HG02943 (cell line): ENCODE measurements around the gene CABP4.
"Not testable (repeated sequence)": the region's sequence is repeated elsewhere in the genome, so short reads cannot be mapped to it uniquely, and the experiment has no call there.

ENCODE experiments used
- ATAC-seq: cut with Tn5 transposase; IDR thresholded peaks from one replicate; pipeline ENCODE4 v1.9.1; 2021; ENCODE audit warnings: mild to moderate bottlenecking, low read depth, moderate library complexity; ENCODE audit not compliant: unreplicated experiment

CABP4 gene

DNA sequence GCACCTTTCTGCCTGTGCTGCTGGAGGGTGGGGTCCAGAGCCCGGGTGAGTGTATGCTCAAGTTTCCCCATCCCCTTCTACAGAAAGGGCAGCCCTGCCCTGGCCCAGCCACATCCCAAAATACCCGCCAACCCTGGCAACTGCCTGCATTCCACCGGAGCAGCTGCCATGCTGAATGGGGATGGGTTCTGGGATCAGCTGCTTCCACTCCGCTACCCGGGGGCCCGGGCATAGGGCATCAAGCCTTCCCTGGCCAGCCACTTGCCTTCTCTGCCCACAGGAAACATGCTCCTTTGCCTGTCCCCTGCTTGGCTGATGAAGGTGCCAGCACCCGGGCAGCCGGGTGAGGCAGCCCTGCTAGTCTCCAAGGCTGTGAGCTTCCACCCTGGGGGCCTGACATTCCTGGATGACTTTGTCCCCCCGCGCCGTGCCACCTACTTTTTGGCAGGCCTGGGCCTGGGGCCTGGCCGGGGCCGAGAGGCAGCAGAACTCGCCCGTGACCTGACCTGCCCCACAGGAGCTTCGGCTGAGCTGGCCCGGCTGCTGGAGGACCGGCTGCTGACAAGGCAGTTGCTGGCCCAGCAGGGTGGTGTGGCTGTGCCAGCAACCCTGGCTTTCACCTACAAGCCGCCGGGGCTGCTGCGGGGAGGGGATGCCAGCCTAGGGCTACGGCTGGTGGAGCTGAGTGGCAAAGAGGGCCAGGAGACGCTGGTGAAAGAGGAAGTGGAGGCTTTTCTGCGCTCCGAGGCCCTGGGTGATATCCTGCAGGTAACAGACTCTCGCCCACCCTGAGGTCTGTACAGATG lies 36.5 kb upstream of the CABP4 start:
- no peak for ATAC-seq

DNA sequence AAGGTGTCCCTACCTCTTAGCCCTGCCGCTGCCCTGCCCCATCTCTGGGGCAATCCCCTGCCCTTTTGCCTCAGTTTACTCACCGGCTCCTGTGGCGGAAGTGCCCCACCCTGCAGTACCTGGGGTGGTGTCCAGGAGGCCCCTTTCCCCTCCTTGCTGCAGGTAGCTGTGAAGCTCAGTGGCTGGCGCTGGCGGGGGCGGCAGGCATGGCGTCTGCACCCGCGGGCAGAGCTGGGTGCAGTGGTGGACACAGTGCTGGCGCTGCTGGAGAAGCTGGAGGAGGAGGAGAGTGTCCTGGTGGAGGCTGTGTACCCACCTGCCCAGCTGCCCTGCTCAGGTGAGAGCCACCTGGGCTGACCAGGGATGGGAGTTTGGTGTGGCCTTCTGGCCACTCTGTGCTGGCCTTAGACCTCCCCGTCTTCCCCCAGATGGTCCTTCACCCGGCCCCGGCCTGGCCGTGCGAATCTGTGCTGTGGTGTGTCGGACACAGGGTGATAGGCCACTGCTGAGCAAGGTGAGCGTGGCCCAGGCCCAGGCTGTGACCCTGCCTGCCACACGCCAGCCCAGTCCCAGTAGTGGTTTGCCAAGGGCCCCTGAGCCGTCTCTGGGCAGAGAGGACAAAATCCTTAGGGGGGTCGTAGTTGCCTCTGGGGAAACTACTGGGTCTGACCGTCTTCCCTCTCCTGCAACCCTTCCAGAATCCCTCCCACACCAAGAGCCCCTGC lies 35.7 kb upstream of the CABP4 start:
- ATAC-seq: no peak

DNA sequence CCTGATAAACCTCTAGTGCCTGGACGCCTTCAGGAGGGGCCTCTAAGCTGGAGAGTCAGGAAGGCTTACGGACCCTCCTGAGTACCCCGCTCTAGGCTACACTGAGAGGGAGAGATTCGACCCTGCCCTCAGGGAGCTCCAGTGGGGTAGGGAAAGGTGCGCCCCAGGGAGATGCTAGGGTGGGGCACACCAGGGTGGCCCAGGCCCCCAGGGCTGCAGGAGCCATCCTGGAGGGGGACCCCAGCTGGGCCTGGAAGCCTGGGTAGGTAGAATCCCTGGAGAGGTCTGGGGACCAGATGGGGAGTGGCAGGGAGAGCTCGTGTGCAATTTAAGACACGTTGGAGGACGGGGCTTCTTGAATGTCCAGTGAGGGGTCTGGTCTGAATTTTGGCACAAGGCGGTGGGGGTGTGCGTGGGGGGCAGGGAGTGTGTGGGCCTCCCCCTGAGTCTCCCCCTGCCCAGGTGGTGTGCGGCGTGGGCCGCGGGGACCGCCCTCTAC lies 35.0 kb upstream of the CABP4 start:
- no peak for ATAC-seq

DNA sequence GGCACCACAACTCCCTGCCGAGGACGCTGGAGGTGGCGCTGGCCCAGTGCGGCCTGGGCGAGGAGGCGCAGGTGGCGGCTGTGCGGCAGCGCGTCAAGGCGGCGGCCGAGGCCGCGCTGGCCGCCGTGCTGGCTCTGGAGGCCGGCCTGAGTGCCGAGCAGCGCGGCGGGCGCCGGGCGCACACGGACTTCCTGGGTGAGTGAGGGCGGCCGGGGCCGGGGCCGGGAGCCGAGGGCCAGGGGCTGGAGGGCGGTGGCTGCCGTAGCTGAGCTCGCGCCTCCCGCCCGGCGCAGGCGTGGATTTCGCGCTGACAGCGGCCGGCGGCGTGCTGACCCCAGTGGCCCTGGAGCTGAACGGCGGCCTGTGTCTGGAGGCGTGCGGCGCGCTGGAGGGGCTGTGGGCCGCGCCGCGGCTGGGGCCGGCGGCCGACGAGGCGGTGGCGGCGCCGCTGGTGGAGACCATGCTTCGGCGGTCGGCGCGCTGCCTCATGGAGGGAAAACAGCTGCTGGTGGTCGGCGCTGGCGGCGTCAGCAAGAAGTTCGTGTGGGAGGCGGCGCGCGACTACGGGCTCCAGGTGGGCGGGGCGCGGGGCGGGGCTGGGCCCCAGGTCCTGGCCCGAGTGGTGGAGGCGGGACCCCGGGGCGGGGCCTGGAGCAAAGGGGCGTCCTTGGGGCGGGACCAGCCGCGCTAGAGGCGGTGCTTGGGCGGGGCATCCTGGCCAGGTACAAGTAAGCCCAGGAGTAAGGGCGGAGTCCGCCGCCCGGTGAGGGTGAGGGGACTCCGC lies 34.3 kb upstream of the CABP4 start:
- no peak for ATAC-seq

DNA sequence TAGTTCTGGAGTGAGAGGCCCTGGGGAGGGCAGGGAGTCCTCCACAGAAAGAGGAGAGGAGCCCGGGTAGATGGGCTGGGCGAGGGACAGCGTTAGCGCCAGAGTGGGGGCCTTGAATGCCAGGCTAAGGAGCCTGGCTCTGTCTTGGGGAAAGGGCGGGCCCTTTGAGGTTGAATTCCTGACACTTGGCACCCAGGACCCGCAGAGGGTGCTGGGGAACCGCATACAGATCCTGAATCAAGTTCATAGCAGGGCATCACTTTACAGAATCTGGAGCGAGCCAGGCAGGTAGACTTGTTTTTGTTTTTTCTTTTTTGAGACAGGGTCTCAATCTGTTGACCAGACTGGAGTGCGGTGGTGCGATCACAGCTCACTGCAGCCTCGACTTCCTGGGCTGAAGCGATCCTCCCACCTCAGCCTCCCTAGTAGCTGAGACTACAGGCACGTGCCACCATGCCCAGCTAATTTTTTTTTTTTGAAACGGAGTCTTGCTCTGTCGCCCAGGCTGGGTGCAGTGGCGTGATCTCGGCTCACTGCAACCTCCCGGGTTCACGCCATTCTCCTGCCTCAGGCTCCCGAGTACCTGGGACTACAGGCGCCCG lies 33.6 kb upstream of the CABP4 start:
- ATAC-seq: no peak

DNA sequence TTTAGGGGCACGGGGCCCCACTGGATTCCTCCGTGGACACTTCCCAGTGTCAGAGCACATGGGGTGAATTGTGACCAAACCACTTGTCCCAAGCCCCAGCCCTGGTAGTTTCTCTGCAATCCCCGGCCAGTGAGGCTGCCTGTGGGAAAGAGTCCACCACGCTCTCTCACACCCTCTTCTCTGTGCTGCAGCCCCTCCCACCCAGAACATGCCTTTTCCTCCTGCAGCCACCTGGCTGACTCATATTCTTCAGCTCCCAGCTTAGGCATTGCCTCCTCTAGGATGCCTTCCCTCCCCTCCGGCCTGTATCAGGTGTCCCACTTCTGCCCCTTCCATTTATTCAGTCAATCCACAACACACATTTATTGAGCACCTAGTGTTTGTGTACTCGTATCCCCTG lies 32.3 kb upstream of the CABP4 start:
- ATAC-seq: no peak

DNA sequence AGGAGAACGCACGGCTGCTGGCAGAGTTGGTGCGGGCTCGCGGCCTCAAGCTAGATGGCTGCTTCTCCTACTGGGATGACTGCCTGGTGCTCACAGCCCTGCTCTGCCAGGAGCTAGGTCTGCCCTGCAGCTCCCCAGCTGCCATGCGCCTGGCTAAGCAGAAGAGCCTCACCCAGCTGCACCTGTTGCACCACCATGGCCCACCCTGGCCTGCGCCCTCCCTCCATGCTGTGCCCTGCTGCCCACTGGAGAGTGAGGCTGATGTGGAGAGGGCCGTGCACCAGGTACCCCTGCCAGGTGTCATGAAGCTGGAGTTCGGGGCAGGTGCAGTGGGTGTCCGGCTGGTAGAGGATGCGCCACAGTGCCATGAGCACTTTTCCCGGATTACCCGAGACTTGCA lies 31.7 kb upstream of the CABP4 start:
- ATAC-seq: no peak

DNA sequence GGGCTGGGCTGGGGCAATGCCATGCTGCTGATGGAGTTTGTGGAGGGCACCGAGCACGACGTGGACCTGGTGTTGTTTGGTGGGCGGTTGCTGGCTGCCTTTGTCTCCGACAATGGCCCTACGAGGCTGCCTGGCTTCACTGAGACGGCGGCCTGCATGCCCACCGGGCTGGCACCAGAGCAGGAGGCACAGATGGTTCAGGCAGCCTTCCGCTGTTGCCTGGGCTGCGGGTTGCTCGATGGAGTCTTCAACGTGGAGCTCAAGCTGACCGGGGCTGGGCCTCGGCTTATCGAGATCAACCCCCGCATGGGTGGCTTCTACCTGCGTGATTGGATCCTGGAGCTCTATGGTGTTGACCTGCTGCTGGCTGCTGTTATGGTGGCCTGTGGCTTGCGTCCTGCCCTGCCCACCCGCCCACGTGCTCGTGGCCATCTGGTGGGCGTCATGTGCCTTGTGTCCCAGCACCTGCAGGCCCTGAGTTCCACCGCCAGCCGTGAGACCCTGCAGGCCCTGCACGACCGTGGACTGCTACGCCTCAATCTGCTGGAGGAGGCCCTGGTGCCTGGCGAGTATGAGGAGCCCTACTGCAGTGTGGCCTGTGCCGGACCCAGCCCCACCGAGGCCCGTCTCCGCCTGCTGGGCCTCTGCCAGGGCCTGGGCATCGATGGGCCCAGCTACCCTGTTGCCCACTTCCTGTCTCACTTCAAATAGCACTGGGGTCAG lies 31.1 kb upstream of the CABP4 start:
- no peak for ATAC-seq

DNA sequence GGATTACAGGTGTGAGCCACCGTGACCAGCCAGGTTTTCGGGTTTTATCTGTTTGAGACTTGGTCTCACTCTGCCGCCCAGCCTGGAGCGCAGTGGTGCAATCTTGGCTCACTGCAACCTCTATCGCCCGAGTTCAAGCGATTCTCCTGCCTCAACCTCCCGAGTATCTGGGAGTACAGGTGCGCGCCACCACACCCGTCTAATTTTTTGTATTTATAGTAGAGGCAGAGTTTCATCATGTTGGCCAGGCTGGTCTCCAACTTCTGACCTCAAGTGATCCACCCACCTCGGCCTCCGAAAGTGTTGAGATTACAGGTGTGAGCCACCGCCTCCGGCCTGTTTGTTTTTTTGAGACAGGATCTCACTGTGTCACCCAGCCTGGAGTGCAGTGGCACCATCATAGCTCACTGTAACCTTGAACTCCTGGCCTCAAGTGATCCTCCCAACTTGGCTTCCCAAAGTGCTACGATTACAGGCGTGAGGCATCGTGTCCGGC lies 27.7 kb upstream of the CABP4 start:
- ATAC-seq: not testable (repeated sequence)

DNA sequence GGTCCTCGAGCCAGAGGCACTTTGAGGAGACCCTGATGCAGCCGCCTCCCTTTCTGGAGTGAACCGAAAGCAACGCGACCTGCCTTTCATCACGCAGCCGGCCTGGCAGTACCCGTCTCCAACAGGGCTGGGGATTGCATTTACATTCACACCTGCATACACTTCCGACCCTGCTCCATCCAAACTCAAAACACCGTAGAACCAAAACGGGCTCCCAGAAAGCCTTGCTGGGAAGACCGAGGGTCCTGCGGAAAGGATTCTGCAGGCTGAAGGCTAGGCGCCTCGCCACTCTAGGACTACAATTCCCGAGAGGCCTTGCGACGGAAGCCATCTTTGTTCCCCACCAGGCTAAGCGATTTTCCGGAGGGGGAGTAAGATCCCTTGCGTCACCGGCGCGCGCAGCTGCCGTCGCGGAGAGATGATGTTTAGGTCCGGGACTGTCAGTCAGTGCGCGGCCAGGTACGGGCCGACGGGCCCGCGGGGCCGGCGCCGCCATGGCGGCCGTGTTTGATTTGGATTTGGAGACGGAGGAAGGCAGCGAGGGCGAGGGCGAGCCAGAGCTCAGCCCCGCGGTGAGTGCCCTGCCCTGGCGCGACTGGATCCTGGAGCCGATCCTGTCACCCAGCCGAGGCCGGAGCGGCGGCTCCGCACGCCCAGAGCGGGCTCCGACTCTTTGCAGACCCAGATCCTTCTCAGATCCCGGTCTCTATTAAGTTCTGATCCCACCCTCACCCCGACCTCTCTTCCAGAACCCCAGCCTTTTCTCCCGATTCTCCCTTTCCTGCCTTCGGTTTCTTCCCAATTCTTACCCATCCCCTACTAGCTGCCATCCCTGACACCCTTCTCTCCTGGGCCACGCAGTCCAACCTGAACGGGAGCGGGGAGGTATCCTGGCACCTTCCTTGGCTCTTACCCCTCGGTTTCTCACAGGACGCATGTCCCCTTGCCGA lies 26.8 kb upstream of the CABP4 start, which contains the start of gene RPS6KB2:
Gene RPS6KB2 (plus strand): TSS at position 443 of the 950 bp plus-strand sequence. CDS start 52 bp downstream, at position 495.
- peak; percentile 70 for ATAC-seq

DNA sequence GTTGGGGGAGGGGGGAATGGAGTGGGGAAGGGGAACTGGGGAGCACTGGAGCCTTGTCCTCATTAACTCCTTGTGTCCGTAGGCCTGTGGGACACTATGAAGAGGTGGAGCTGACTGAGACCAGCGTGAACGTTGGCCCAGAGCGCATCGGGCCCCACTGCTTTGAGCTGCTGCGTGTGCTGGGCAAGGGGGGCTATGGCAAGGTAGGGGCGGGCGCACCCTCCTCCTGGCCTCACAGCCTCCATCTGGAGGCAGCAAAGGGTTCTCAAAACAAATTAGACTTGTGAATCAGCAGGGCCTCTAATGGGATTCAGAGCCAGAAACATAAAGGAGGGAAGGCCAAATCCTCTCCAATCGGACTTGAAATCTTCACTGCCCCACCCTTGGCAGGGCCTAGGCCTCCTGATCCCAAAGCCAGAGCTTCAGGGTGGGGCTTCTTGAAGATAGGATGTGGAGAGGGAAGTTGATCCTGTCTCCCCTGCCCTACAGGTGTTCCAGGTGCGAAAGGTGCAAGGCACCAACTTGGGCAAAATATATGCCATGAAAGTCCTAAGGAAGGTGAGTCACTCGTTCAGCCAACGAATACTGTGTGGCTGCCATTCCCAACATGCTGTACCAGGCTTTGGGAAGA lies 26.0 kb upstream of the CABP4 start:
- no peak for ATAC-seq

DNA sequence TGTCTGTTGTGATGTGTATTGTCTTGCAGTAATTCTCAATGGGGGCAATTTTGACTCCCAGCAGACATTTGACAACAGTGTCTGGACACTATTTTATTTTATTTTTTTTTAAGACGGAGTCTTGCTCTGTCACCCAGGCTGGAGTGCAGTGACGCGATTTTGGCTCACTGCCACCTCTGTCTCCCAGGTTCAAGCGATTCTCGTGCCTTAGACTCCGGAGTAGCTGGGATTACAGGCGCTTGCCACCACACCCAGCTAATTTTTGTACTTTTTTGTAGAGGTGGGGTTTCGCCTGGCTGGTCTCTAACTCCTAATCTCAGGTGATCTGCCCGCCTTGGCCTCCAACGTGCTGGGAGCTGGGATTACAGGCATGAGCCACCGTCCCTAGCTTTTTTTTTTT lies 25.4 kb upstream of the CABP4 start:
- no peak for ATAC-seq

DNA sequence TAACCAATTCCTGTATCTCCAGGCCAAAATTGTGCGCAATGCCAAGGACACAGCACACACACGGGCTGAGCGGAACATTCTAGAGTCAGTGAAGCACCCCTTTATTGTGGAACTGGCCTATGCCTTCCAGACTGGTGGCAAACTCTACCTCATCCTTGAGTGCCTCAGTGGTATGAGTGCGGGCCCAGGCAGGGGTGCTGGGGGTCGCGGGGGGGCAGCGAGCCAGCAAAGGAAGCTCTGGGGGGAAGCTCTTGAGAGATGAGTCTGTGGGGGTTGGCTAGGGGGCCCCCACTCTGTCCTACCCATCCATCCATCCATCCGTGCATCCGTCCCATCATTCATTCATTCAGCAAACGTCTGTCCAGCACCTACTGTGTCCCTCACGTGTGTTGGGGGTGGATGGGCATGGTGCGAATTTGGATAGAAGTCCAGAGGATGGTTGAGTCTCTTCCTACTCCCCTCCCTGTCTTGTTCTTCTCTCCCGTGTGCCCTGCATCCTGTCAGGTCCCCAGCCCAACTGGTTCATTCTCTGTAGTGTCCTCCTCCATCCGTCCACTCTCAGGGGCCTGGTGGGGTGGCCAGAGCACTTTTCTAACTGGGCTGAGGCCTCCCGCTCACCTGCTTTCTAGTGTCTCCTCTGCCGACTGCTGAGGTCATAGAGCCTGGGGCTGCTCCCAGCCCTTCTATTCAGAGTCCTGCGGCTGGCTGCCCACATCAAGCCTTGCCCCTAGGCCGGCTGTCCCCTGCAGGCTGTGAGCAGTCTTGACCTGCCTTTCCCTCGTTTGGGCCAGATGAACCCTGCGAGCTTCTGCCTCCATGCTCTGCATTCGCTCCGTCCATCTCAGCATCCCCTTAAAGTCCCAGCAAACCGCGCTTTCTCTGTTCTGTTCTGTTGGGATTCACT lies 23.6 kb upstream of the CABP4 start:
- ATAC-seq: no peak

DNA sequence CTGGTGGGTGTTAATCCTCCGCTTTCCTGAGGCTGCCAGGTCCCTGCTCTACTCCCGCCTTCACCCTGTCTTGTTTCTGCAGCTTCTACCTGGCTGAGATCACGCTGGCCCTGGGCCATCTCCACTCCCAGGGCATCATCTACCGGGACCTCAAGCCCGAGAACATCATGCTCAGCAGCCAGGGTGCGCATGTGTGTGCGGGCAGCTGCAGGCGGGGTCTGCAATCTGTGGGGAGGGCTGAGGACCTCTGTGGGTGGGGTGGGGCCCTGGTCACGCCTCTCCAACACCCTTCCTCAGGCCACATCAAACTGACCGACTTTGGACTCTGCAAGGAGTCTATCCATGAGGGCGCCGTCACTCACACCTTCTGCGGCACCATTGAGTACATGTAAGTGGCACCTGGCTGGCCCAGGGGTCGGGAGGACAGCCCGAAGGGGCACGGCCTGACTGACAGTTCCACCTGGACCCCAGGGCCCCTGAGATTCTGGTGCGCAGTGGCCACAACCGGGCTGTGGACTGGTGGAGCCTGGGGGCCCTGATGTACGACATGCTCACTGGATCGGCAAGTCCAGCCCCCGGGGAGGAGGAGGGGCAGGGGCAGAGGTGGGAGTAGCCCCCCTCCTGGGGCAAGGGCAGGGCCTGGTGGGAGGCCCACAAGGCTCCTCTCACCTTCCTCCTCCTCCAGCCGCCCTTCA lies 22.4 kb upstream of the CABP4 start:
- ATAC-seq: no peak

DNA sequence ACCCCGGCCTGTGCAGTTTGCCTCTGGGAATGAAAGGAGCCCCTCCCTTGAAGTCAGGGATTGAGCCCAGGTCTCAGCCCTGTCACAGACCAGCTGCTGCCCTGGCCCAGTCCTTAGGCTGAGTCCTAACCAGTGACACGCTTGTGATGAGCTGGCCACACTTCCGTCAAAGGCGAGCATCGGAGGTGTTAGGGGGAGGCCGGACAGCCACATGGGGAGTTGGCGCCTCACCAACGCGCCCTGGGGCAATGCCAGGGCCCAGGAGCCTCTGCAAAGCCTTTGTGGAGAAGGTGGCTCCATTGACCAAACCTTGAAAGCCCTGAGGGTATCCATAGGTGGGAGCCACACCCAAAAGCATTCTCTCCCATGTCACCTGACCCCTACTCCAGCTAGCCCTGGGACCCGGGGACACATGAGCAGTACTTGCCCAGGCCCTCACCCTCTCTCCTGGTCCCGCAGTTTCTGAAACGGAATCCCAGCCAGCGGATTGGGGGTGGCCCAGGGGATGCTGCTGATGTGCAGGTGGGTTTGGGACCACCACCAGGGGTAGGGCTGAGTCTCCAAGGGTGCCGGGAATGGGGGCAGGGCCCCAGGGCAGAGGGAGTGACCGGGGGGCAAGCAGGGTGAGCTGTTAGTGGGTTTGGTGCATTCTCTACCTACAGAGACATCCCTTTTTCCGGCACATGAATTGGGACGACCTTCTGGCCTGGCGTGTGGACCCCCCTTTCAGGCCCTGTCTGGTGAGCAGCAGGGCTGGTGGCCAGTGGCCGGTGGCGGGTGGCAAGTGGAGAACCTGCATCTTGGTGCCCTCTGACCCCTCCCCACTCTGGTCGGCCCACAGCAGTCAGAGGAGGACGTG lies 21.4 kb upstream of the CABP4 start:
- no peak for ATAC-seq
